AG04450 (cell line): ENCODE data around the gene ABHD12. TPM values are rescaled to one million over a fixed set of nuclear protein-coding genes. Genes with fewer than 3 reads are reported as not detected.

Experiments
- CTCF ChIA-PET: fragments of 300-600, 350-600 bp; formaldehyde crosslinking; extraction: SDS; loops from one replicate; lab custom pipeline; 2022; ENCODE audit warnings: antibody characterized with exemption, inconsistent platforms; lab: Charles Lee
- POLR2A ChIA-PET: fragments of 350-600 bp; formaldehyde crosslinking; extraction: SDS; loops from one replicate; lab custom pipeline; 2021; ENCODE audit warnings: antibody characterized with exemption, inconsistent platforms; lab: Yijun Ruan, JAX
- DNase-seq: peaks from one replicate; pipeline ENCODE4 v3.0.0-alpha.2; 2011; ENCODE audit warnings: low read depth, low spot score
- H3K27ac ChIP-seq: one replicate; pipeline ENCODE4 v1.5.1; 2012; ENCODE audit warnings: low read depth, low read length, control low read depth
- H3K27me3 ChIP-seq: one replicate; pipeline ENCODE4 v1.6.0; 2012; ENCODE audit warnings: low read length; ENCODE audit not compliant: control insufficient read depth, insufficient read depth
- H3K4me3 ChIP-seq: 2 replicates; pipeline ENCODE4 v1.5.1; 2011; ENCODE audit warnings: mild to moderate bottlenecking, low read depth, low read length, control low read depth
- H3K9me3 ChIP-seq: 2 replicates; pipeline ENCODE4 v1.5.1; 2012; ENCODE audit warnings: low read length; ENCODE audit not compliant: control insufficient read depth, insufficient read depth
- CTCF ChIP-seq: IDR thresholded peaks from 2 replicates; pipeline ENCODE4 v1.5.1; 2011; ENCODE audit warnings: low read depth, low read length, control low read depth, inconsistent platforms
- polyA plus RNA-seq: library from polyadenylated mRNA; depleted of rRNA; stranded (reverse); fragments of >200 nt; gene quantifications from 2 replicates; pipeline ENCODE4 v1.2.3, GENCODE V29; 2011

ABHD12 gene
- polyA plus RNA-seq, 1 experiment, result 33.6 TPM

- CTCF ChIA-PET, result no interaction called here
- H3K4me3 ChIP-seq, result no peak overlapping the region
- no peaks in the 10 kb centered on the region for H3K9me3 ChIP-seq
- no peak overlapping the region for H3K27ac ChIP-seq
- POLR2A ChIA-PET, result no interaction called here
- TF ChIP-seq CTCF, result no peak
- DNase-seq, result no peak
- H3K27me3 ChIP-seq, result no peaks in the 10 kb centered on the region
Measured at GRCh38 chr20:25259788-25260254, 130.8 kb downstream of the ABHD12 start.

GRCh38 chr20:25259358-25259757, 131.3 kb downstream of the ABHD12 start:
- no peak overlapping the region for H3K27ac ChIP-seq
- no peaks in the 10 kb centered on the region for H3K9me3 ChIP-seq
- no peaks in the 10 kb centered on the region for H3K27me3 ChIP-seq
- no peak overlapping the region for H3K4me3 ChIP-seq
- DNase-seq, result no peak
- ChIA-PET CTCF (no interaction called here), POLR2A (no interaction called here)
- TF ChIP-seq CTCF, result no peak

- TF ChIP-seq CTCF, result no peak
- ChIA-PET CTCF (no interaction called here), POLR2A (no interaction called here)
- Histone ChIP-seq H3K27ac (no peak overlapping the region), H3K27me3 (no peaks in the 10 kb centered on the region), H3K4me3 (no peak overlapping the region), H3K9me3 (no peaks in the 10 kb centered on the region)
- no peak for DNase-seq
Measured at GRCh38 chr20:25258828-25259227, 131.8 kb downstream of the ABHD12 start.

GRCh38 chr20:25258476-25258805, 132.2 kb downstream of the ABHD12 start:
- DNase-seq, result no peak
- TF ChIP-seq CTCF, result no peak
- ChIA-PET CTCF (interaction anchor here (1.4 kb wide), 1 partner anchor 264 kb away, joined by 3 read pairs; no protein-coding TSS in a partner anchor), POLR2A (no interaction called here)
- Histone ChIP-seq H3K27ac (no peak overlapping the region), H3K4me3 (no peak overlapping the region), H3K27me3 (no peaks in the 10 kb centered on the region), H3K9me3 (no peaks in the 10 kb centered on the region)

GRCh38 chr20:25257756-25258475, 132.7 kb downstream of the ABHD12 start:
- ChIA-PET POLR2A (no interaction called here), CTCF (interaction anchor here (1.4 kb wide), 1 partner anchor 264 kb away, joined by 3 read pairs; no protein-coding TSS in a partner anchor)
- Histone ChIP-seq H3K27me3 (no peaks in the 10 kb centered on the region), H3K9me3 (no peaks in the 10 kb centered on the region), H3K4me3 (no peak overlapping the region), H3K27ac (no peak overlapping the region)
- no peak for TF ChIP-seq CTCF
- no peak for DNase-seq
